CD14-positive monocyte (primary cell): Measurements from ENCODE around the gene GATC. TPM values are rescaled to one million over a fixed set of nuclear protein-coding genes. Genes with fewer than 3 reads are reported as not detected.

Experiments
- DNase-seq, 3 donors: peaks; one replicate each; pipeline ENCODE4 v3.0.0-alpha.2; 2011 to 2022
- H2AFZ ChIP-seq: 2 replicates; pipeline ENCODE4 v1.6.0; 2012; ENCODE audit warnings: mild to moderate bottlenecking, low read depth, low read length, inconsistent platforms; ENCODE audit not compliant: insufficient read depth, poor library complexity, severe bottlenecking
- H3K27ac ChIP-seq, 2 donors: 1 replicate in 1 of 2; 2 replicates in 1 of 2; pipeline ENCODE4 v1.5.1; 2012 to 2013; ENCODE audit warnings: low read length in 2 of 2, control low read depth in 1 of 2, inconsistent platforms in 1 of 2, low read depth in 1 of 2, mild to moderate bottlenecking in 1 of 2
- H3K27me3 ChIP-seq, 2 donors: one replicate each; pipeline versions ENCODE4 v1.6.0 to v1.6.1; 2011 to 2013; ENCODE audit warnings: low read length in 2 of 2; ENCODE audit not compliant: control insufficient read depth in 2 of 2, insufficient read depth in 2 of 2
- H3K36me3 ChIP-seq, 2 donors: replicated peaks in 1 of 2; 1 replicate in 1 of 2; 2 replicates in 1 of 2; pipeline versions ENCODE4 v1.5.1 to v1.6.1; 2012 to 2013; ENCODE audit warnings: low read length in 2 of 2, control low read depth in 1 of 2, inconsistent platforms in 1 of 2, mild to moderate bottlenecking in 1 of 2; ENCODE audit not compliant: insufficient read depth in 2 of 2, control insufficient read depth in 1 of 2
- H3K4me1 ChIP-seq, 2 donors: 1 replicate in 1 of 2; 2 replicates in 1 of 2; pipeline versions ENCODE4 v1.5.1 to v1.6.1; 2012 to 2013; ENCODE audit warnings: low read length in 2 of 2, control low read depth in 1 of 2, inconsistent platforms in 1 of 2, mild to moderate bottlenecking in 1 of 2, moderate library complexity in 1 of 2; ENCODE audit not compliant: insufficient read depth in 2 of 2, control insufficient read depth in 1 of 2
- H3K4me2 ChIP-seq: replicated peaks from 2 replicates; pipeline ENCODE3; 2012; ENCODE audit warnings: low read length, moderate library complexity, mild to moderate bottlenecking; ENCODE audit not compliant: poor library complexity, severe bottlenecking; ENCODE audit errors: extremely low read depth
- H3K4me3 ChIP-seq, 3 experiments: fragments of 200-600 bp in 1 of 3; sonication (generic) in 1 of 3; replicated peaks in 1 of 3; 1 replicate in 2 of 3; 2 replicates in 1 of 3; pipeline ENCODE4 v1.5.1; 2011 to 2013; ENCODE audit warnings: low read length in 3 of 3, mild to moderate bottlenecking in 3 of 3, control low read depth in 2 of 3, low read depth in 2 of 3, inconsistent platforms in 1 of 3, moderate library complexity in 1 of 3
- H3K79me2 ChIP-seq: 2 replicates; pipeline ENCODE4 v1.6.0; 2012; ENCODE audit warnings: mild to moderate bottlenecking, control low read depth, inconsistent platforms, low read length, moderate library complexity; ENCODE audit not compliant: insufficient read depth
- H3K9ac ChIP-seq: 2 replicates; pipeline ENCODE4 v1.6.0; 2017; ENCODE audit warnings: low read length, mild to moderate bottlenecking; ENCODE audit not compliant: insufficient read depth, poor library complexity, severe bottlenecking
- H3K9me3 ChIP-seq, 2 donors: replicated peaks in 1 of 2; 1 replicate in 1 of 2; 2 replicates in 1 of 2; pipeline versions ENCODE4 v1.5.1 to v1.6.1; 2012 to 2013; ENCODE audit warnings: low read length in 2 of 2, control low read depth in 1 of 2; ENCODE audit not compliant: control insufficient read depth in 1 of 2, insufficient read depth in 1 of 2
- H4K20me1 ChIP-seq: 2 replicates; pipeline ENCODE4 v1.6.0; 2012; ENCODE audit warnings: mild to moderate bottlenecking, low read length, control low read depth, moderate library complexity; ENCODE audit not compliant: insufficient read depth
- H3K27ac Mint-ChIP-seq, 7 donors: one replicate each; pipeline ENCODE4 v1.8.0; 2020; ENCODE audit warnings: mild to moderate bottlenecking in 7 of 7, mixed read lengths in 7 of 7, moderate library complexity in 6 of 7, inconsistent platforms in 2 of 7
- H3K27me3 Mint-ChIP-seq, 3 donors: one replicate each; pipeline ENCODE4 v1.8.0; 2021 to 2022; ENCODE audit warnings: low read depth in 3 of 3, mild to moderate bottlenecking in 3 of 3, mixed read lengths in 3 of 3, moderate library complexity in 3 of 3, inconsistent platforms in 1 of 3
- H3K36me3 Mint-ChIP-seq, 2 donors: one replicate each; pipeline ENCODE4 v1.8.0; 2020; ENCODE audit warnings: mixed read lengths in 2 of 2, inconsistent platforms in 1 of 2, mild to moderate bottlenecking in 1 of 2
- H3K4me1 Mint-ChIP-seq: one replicate; pipeline ENCODE4 v1.8.0; 2020; ENCODE audit warnings: mild to moderate bottlenecking, mixed read lengths
- H3K4me3 Mint-ChIP-seq, 2 donors: one replicate each; pipeline ENCODE4 v1.8.0; 2020; ENCODE audit warnings: mild to moderate bottlenecking in 2 of 2, mixed read lengths in 2 of 2, moderate library complexity in 1 of 2
- H3K9me3 Mint-ChIP-seq, 7 donors: one replicate each; pipeline ENCODE4 v1.8.0; 2020 to 2022; ENCODE audit warnings: mixed read lengths in 7 of 7, mild to moderate bottlenecking in 6 of 7, moderate library complexity in 6 of 7, inconsistent platforms in 2 of 7
- WGBS: methylation state at CpG from one replicate; pipeline ENCODE4 v1.1.5; 2013; ENCODE audit warnings: missing lambda C conversion rate; ENCODE audit not compliant: insufficient coverage; 5-methylcytosine and 5-hydroxymethylcytosine counted together
- intact Hi-C, 2 donors: fragments of 100-400 bp; cut with micrococcal nuclease; formaldehyde crosslinking; loops; one replicate each; pipeline versions ENCODE4 v1.15.0 to v1.15.1; 2023
- polyA plus RNA-seq, 3 donors: library from polyadenylated mRNA; depleted of rRNA in 1 of 3; unstranded in 2 of 3; stranded (reverse) in 1 of 3; fragments of 300-500 nt in 2 of 3; fragments of >200 nt in 1 of 3; fragmentation: Illumina TruSeq in 2 of 3; gene quantifications; 1 replicate in 2 of 3; 2 replicates in 1 of 3; pipeline ENCODE4 v1.2.3, GENCODE V29; 2012 to 2021
- TF ChIP-seq, protein P1 (sequence below): fragments of 200-600 bp; IDR thresholded peaks from one replicate; pipeline ENCODE4 v1.8.0; 2022; ENCODE audit warnings: antibody characterized with exemption, mild to moderate bottlenecking

The GATC gene
- polyA plus RNA-seq, 3 donors = 10.7 to 13.8 (median 11.3) TPM

DNA sequence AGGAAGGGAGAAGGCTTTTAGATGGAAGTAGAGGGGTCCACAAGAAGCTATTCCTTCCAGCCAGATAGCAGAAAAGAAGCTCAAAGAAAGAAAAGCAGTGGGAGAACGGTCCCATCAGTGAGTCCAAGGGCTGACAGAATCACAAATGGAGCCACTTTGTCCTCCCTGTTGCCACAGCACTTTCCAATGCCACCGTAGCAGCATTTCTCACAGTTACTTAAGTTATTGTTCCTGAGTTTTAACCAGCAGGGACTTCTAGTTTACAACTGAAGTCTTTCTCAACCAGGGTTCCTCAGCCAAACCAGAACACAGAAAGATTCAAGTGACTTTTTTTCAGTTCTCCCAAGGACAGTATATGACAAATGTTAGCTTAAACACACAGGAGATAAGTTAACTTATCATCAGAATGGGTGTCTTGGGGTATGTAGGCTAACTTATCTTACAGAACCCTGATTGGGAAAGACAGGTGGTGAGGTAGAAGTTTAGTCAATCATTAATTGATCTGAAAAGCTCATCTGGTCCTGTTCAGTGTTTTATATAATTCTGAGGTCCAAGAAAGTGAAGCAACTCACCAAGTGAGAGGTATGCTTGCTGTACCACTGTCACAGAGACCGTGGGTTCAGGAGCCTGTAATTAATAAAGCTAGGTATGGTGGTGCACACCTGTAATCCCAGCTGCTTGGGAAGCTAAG, 7.0 kb downstream of the GATC start:
- Histone ChIP-seq H3K79me2 (peaks cover 30% of the 10 kb centered on the region), H3K4me1 (no peaks in the 10 kb centered on the region), H3K9me3 (no peaks in the 10 kb centered on the region), H2AFZ (no peak overlapping the region), H3K9ac (no peak overlapping the region), H4K20me1 (peaks cover 46% of the 10 kb centered on the region), H3K27me3 (no peaks in the 10 kb centered on the region), H3K4me2 (no peak overlapping the region), H3K27ac (no peak overlapping the region), H3K4me3 (no peak overlapping the region), H3K36me3 (peaks cover 41 to 79% of the 10 kb centered on the region in 2 donors)
- Mint-ChIP-seq H3K4me1 (no peaks in the 10 kb centered on the region), H3K4me3 (no peak overlapping the region), H3K27me3 (peaks cover 0 to 2% (median 1%) of the 10 kb centered on the region in 3 donors), H3K9me3 (no peaks in the 10 kb centered on the region), H3K27ac (peak overlapping the region in 1 of 7 donors; percentile 15), H3K36me3 (peaks cover 29 to 62% of the 10 kb centered on the region in 2 donors)
- intact Hi-C loops = no loop called here
- TF ChIP-seq, protein P1, sequence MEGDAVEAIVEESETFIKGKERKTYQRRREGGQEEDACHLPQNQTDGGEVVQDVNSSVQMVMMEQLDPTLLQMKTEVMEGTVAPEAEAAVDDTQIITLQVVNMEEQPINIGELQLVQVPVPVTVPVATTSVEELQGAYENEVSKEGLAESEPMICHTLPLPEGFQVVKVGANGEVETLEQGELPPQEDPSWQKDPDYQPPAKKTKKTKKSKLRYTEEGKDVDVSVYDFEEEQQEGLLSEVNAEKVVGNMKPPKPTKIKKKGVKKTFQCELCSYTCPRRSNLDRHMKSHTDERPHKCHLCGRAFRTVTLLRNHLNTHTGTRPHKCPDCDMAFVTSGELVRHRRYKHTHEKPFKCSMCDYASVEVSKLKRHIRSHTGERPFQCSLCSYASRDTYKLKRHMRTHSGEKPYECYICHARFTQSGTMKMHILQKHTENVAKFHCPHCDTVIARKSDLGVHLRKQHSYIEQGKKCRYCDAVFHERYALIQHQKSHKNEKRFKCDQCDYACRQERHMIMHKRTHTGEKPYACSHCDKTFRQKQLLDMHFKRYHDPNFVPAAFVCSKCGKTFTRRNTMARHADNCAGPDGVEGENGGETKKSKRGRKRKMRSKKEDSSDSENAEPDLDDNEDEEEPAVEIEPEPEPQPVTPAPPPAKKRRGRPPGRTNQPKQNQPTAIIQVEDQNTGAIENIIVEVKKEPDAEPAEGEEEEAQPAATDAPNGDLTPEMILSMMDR = no peak
- WGBS = 94% methylated on average over 3 of the region's 3 CpGs
- no peak for DNase-seq

DNA sequence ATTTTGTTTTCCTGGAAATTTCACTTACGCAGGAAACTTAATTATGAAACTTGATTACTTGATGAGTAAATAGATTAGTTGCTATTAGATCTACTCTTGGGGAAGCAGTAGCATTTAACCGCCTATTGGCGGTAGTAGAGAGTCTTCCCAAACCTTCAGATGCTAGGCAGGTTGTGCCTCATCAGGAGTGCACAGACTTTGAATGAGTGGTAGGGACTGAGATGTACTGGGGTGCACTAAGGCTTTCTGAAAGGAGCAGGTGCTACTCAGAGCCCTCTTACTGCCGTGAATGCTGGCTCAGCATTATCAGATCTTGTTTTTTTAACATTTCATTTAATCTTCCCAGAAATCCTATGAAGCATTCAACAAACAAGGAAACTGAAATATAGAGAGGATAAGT, 7.7 kb downstream of the GATC start:
- 94% methylated on average over 2 of the region's 4 CpGs for WGBS
- no peak overlapping the region for H3K9ac ChIP-seq
- H3K36me3 ChIP-seq = peaks cover 46 to 83% of the 10 kb centered on the region in 2 donors
- H3K4me1 Mint-ChIP-seq = no peaks in the 10 kb centered on the region
- H3K4me3 Mint-ChIP-seq = no peak overlapping the region
- peaks cover 25% of the 10 kb centered on the region for H3K79me2 ChIP-seq
- no peak overlapping the region for H3K4me3 ChIP-seq
- H2AFZ ChIP-seq = no peak overlapping the region
- peaks cover 35 to 63% of the 10 kb centered on the region in 2 donors for H3K36me3 Mint-ChIP-seq
- no peaks in the 10 kb centered on the region for H3K9me3 ChIP-seq
- DNase-seq = peak in 2 of 3 donors; percentile 39 to 44
- H3K4me2 ChIP-seq = no peak overlapping the region
- H3K4me1 ChIP-seq = no peaks in the 10 kb centered on the region
- intact Hi-C loops = no loop called here
- no peaks in the 10 kb centered on the region for H3K9me3 Mint-ChIP-seq
- TF ChIP-seq, protein P1 = peak; percentile 83
- peaks cover 53% of the 10 kb centered on the region for H4K20me1 ChIP-seq
- peaks cover 0 to 2% (median 1%) of the 10 kb centered on the region in 3 donors for H3K27me3 Mint-ChIP-seq
- H3K27ac Mint-ChIP-seq = peak overlapping the region in 1 of 7 donors; percentile 40
- H3K27me3 ChIP-seq = no peaks in the 10 kb centered on the region
- no peak overlapping the region for H3K27ac ChIP-seq
